OCI-M1 (cell line): ENCODE measurements around the gene CLPTM1L.
"Not testable (repeated sequence)": the region's sequence is repeated elsewhere in the genome, so short reads cannot be mapped to it uniquely, and the experiment has no call there.

Experiments
- DNase-seq: peaks from one replicate; lab custom pipeline; 2025; lab: John Stamatoyannopoulos, UW

CLPTM1L gene

GRCh38 chr5:1380910-1381309 is 36.0 kb upstream of the CLPTM1L start:
- DNase-seq = no peak

- DNase-seq = no peak
Observed at GRCh38 chr5:1380011-1380817, 35.3 kb upstream of the CLPTM1L start.

- no peak for DNase-seq
Observed at GRCh38 chr5:1378866-1379659, 34.2 kb upstream of the CLPTM1L start.

GRCh38 chr5:1378096-1378495 is 33.2 kb upstream of the CLPTM1L start:
- DNase-seq = no peak

GRCh38 chr5:1376981-1377380 is 32.1 kb upstream of the CLPTM1L start:
- no peak for DNase-seq

- DNase-seq = no peak
Observed at GRCh38 chr5:1375871-1376810, 31.2 kb upstream of the CLPTM1L start.

GRCh38 chr5:1374679-1375055 is 29.8 kb upstream of the CLPTM1L start:
- DNase-seq = no peak

GRCh38 chr5:1374030-1374678 is 29.3 kb upstream of the CLPTM1L start:
- no peak for DNase-seq

- not testable (repeated sequence) for DNase-seq
Observed at GRCh38 chr5:1371972-1372342, 27.1 kb upstream of the CLPTM1L start.

- no peak for DNase-seq
Observed at GRCh38 chr5:1371218-1371971, 26.5 kb upstream of the CLPTM1L start.

GRCh38 chr5:1370006-1370405 is 25.1 kb upstream of the CLPTM1L start:
- no peak for DNase-seq

GRCh38 chr5:1368756-1369155 is 23.9 kb upstream of the CLPTM1L start:
- DNase-seq = no peak

GRCh38 chr5:1368236-1368635 is 23.3 kb upstream of the CLPTM1L start:
- no peak for DNase-seq

GRCh38 chr5:1367149-1367548 is 22.2 kb upstream of the CLPTM1L start:
- DNase-seq = no peak

- no peak for DNase-seq
Observed at GRCh38 chr5:1366514-1366913, 21.6 kb upstream of the CLPTM1L start.

GRCh38 chr5:1364211-1364610 is 19.3 kb upstream of the CLPTM1L start:
- no peak for DNase-seq

- no peak for DNase-seq
Observed at GRCh38 chr5:1363581-1363980, 18.7 kb upstream of the CLPTM1L start.

GRCh38 chr5:1363160-1363559 is 18.3 kb upstream of the CLPTM1L start:
- DNase-seq = no peak

- DNase-seq = no peak
Observed at GRCh38 chr5:1362242-1363015, 17.5 kb upstream of the CLPTM1L start.

- no peak for DNase-seq
Observed at GRCh38 chr5:1360861-1361260, 16.0 kb upstream of the CLPTM1L start.
